Transverse colon (tissue), 4 donors: ENCODE data around the gene PKD2L2. TPM values are rescaled to one million over a fixed set of nuclear protein-coding genes. Genes with fewer than 3 reads are reported as not detected.

ENCODE experiments used
- DNase-seq: peaks from one replicate; pipeline ENCODE4 v3.0.0-alpha.2; 2019
- H3K27ac ChIP-seq, 4 donors: fragments of 200-600 bp; sonication (generic); 2 replicates each; pipeline ENCODE4 v1.5.1; 2016 to 2018; ENCODE audit warnings: inconsistent platforms in 4 of 4
- H3K27me3 ChIP-seq: fragments of 200-600 bp; sonication (generic); 2 replicates; pipeline ENCODE4 v1.5.1; 2017; ENCODE audit warnings: inconsistent platforms
- H3K36me3 ChIP-seq, 4 donors: fragments of 200-600 bp; sonication (generic); 2 replicates each; pipeline ENCODE4 v1.5.1; 2017 to 2019; ENCODE audit warnings: inconsistent platforms in 4 of 4
- H3K4me1 ChIP-seq, 4 donors: fragments of 200-600 bp; sonication (generic); 2 replicates each; pipeline ENCODE4 v1.5.1; 2017 to 2020; ENCODE audit warnings: inconsistent platforms in 4 of 4
- H3K4me3 ChIP-seq, 4 donors: fragments of 200-600 bp; sonication (generic); 1 replicate in 1 of 4; 2 replicates in 3 of 4; pipeline versions ENCODE4 v1.5.1 to v1.6.1; 2017 to 2019; ENCODE audit warnings: inconsistent platforms in 4 of 4
- H3K9me3 ChIP-seq, 2 donors: fragments of 200-600 bp; sonication (generic); 2 replicates each; pipeline ENCODE4 v1.5.1; 2017 to 2019; ENCODE audit warnings: inconsistent platforms in 2 of 2
- EP300 ChIP-seq: sonication (generic); formaldehyde crosslinking; IDR thresholded peaks from one replicate; pipeline ENCODE4 v1.6.1; 2017; ENCODE audit warnings: antibody characterized with exemption, low read depth
- POLR2A ChIP-seq: fragments of 450-650 bp; IDR thresholded peaks from one replicate; pipeline ENCODE4 v1.6.1; 2016; ENCODE audit warnings: antibody characterized with exemption, mild to moderate bottlenecking, moderate library complexity
- POLR2AphosphoS5 ChIP-seq, 3 donors: sonication (generic); formaldehyde crosslinking; IDR thresholded peaks; one replicate each; pipeline ENCODE4 v1.6.1; 2016; ENCODE audit warnings: antibody characterized with exemption in 3 of 3
- WGBS, 2 donors: methylation state at CpG; one replicate each; pipeline ENCODE4 v1.1.5; 2018; ENCODE audit warnings: low coverage in 1 of 2; 5-methylcytosine and 5-hydroxymethylcytosine counted together
- in situ Hi-C, 4 donors: fragments of 200-750 bp; cut with MboI; loops; one replicate each; pipeline versions ENCODE4 v1.15.0 to v1.15.1; 2017; ENCODE audit warnings: low sequenced_read_pairs in 3 of 4, low pct_ligation_motif_present in 1 of 4, low pct_unique_long_range_greater_than_20kb in 1 of 4
- intact Hi-C: fragments of 100-400 bp; cut with DNase I; formaldehyde crosslinking; loops from one replicate; pipeline ENCODE4 v1.15.1; 2023; ENCODE audit warnings: low total_unique reads
- total RNA-seq, 4 donors: library from RNA; depleted of rRNA; stranded (reverse); fragments of >200 nt; gene quantifications; one replicate each; pipeline ENCODE4 v1.1.0, GENCODE V29; 2016
- TF ChIP-seq, protein P1 (sequence below), 5 experiments: fragments of 200-600 bp in 3 of 5; fragments of 450-650 bp in 2 of 5; sonication (generic) in 3 of 5; IDR thresholded peaks; 1 replicate in 2 of 5; 2 replicates in 3 of 5; pipeline ENCODE4 v1.5.1; 2016 to 2017; ENCODE audit warnings: antibody characterized with exemption in 5 of 5, inconsistent platforms in 3 of 5, mild to moderate bottlenecking in 2 of 5, moderate library complexity in 1 of 5

The PKD2L2 gene
- total RNA-seq, 4 donors from 2014 or later: not detected

DNA sequence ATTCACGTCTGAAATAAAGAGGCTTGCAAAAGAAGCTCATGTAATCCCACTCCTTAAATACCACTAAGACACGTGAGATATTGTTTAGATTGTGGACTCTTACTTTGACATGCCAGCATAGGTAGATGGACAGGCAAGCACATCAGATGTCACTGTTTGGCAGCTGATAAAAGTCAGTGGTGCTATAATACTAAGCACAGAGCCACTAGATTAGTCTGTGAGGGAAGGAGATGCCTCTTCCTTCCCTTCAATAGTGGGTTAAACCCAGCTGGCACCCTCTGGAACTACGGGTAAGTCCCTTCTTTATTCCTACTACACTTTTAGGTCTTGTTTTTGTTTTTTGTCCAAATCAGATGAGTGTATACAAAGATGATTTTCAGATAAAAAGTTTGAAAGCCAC lies 21.6 kb upstream of the PKD2L2 start, which contains the start of gene MYOT:
TSS of gene MYOT (plus strand) at position 197 of the 400 bp plus-strand sequence. CDS start 2,792 bp downstream, outside the sequence.
- in situ Hi-C loops (no loop called here), intact Hi-C loops (no loop called here)
- no peak within 1 kb of the TSS for H3K4me3 ChIP-seq
- 47 to 65% methylated on average over 3 of the region's 3 CpGs for WGBS, 2 donors
- H3K27ac ChIP-seq: no peak within 1 kb of the TSS
- H3K9me3 ChIP-seq: no peaks in the 10 kb centered on the region
- no peak for TF ChIP-seq POLR2A
- no peak for TF ChIP-seq EP300
- TF ChIP-seq POLR2AphosphoS5 (IDR thresholded peaks at IDR 0.05): no peak
- TF ChIP-seq, protein P1, sequence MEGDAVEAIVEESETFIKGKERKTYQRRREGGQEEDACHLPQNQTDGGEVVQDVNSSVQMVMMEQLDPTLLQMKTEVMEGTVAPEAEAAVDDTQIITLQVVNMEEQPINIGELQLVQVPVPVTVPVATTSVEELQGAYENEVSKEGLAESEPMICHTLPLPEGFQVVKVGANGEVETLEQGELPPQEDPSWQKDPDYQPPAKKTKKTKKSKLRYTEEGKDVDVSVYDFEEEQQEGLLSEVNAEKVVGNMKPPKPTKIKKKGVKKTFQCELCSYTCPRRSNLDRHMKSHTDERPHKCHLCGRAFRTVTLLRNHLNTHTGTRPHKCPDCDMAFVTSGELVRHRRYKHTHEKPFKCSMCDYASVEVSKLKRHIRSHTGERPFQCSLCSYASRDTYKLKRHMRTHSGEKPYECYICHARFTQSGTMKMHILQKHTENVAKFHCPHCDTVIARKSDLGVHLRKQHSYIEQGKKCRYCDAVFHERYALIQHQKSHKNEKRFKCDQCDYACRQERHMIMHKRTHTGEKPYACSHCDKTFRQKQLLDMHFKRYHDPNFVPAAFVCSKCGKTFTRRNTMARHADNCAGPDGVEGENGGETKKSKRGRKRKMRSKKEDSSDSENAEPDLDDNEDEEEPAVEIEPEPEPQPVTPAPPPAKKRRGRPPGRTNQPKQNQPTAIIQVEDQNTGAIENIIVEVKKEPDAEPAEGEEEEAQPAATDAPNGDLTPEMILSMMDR (IDR thresholded peaks at IDR 0.05): no peak
- no peaks in the 10 kb centered on the region for H3K4me1 ChIP-seq
- H3K27me3 ChIP-seq: no peaks in the 10 kb centered on the region
- DNase-seq: no peak
- H3K36me3 ChIP-seq: no peaks in the 10 kb centered on the region

DNA sequence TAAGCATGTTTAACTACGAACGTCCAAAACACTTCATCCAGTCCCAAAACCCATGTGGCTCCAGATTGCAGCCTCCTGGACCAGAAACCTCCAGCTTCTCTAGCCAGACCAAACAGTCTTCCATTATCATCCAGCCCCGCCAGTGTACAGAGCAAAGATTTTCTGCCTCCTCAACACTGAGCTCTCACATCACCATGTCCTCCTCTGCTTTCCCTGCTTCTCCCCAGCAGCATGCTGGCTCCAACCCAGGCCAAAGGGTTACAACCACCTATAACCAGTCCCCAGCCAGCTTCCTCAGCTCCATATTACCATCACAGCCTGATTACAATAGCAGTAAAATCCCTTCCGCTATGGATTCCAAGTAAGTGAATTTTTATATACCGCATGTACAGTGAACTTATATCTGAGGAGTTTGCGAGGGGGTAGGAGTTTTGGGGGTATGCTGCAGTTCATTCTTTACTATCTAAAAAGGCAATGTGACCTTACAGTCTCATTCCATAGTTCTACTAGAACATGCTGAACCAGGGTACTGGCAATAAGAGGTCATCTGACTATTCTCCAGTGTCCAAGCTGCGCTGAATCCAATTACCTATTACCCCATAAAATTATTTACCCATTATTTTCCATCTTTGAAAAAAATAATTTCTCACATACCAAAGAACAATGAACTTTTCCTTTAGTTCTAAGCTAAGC lies 18.5 kb upstream of the PKD2L2 start:
- intact Hi-C loops: no loop called here
- TF ChIP-seq, protein P1 (IDR thresholded peaks at IDR 0.05): no peak
- no peak for TF ChIP-seq POLR2A
- TF ChIP-seq EP300: no peak
- no peak for TF ChIP-seq POLR2AphosphoS5 (IDR thresholded peaks at IDR 0.05)
- no peak overlapping the region for H3K4me3 ChIP-seq
- H3K27me3 ChIP-seq: no peaks in the 10 kb centered on the region
- no peak for DNase-seq
- no peaks in the 10 kb centered on the region for H3K36me3 ChIP-seq
- no peaks in the 10 kb centered on the region for H3K9me3 ChIP-seq
- H3K4me1 ChIP-seq: no peaks in the 10 kb centered on the region
- no peak overlapping the region for H3K27ac ChIP-seq
- WGBS, 2 donors: 87 to 97% methylated on average over 3 to 7 of the region's 7 CpGs
- in situ Hi-C loops: no loop called here

DNA sequence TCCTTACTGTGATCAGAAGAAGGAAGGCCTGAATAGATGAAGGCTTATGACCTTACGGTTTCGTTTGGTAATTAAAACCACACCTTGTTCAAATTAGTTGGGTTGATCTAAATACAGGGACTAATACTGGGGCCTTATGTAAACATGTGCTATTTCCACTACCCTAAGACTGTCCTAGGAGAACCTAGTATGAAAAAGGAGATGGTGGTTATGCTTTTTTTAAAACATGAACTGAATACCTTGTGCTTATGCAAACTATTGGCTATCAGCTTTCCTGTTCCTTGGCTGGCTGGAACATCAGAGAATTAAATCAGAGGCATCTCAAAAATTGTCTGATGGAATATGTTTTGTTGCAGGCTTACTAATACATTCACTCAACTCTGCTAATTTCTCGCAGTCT lies 17.7 kb upstream of the PKD2L2 start:
- H3K36me3 ChIP-seq: no peaks in the 10 kb centered on the region
- DNase-seq: no peak
- H3K27ac ChIP-seq: no peak overlapping the region
- H3K27me3 ChIP-seq: no peaks in the 10 kb centered on the region
- H3K9me3 ChIP-seq: no peaks in the 10 kb centered on the region
- intact Hi-C loops: no loop called here
- TF ChIP-seq POLR2AphosphoS5 (IDR thresholded peaks at IDR 0.05) (no peak), POLR2A (no peak), EP300 (no peak)
- TF ChIP-seq, protein P1 (IDR thresholded peaks at IDR 0.05): no peak
- H3K4me1 ChIP-seq: no peaks in the 10 kb centered on the region
- in situ Hi-C loops: no loop called here
- WGBS, 2 donors: 83 to 87% methylated on average over 3 of the region's 3 CpGs
- H3K4me3 ChIP-seq: no peak overlapping the region

DNA sequence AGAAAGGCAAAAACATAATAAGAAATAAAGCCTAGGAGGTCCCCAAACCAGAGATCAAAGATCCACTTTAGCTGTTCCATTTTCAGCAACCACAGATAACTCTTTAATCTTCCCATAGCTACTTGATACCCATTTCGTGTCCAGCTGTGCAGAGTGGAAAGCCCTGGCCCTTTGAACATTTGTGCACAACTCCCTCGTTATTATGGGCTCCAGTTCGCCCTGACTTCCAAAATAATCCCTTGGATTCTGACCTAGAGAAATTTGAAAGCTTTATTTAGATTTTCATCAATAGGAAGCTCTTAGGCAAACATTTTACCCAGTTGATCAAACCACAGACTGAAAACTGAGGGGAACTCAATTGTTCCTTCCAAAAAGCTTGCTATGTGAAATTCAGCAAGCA lies 16.8 kb upstream of the PKD2L2 start:
- Histone ChIP-seq H3K4me1 (no peaks in the 10 kb centered on the region), H3K36me3 (no peaks in the 10 kb centered on the region), H3K27me3 (no peaks in the 10 kb centered on the region), H3K4me3 (no peak overlapping the region), H3K9me3 (no peaks in the 10 kb centered on the region), H3K27ac (no peak overlapping the region)
- intact Hi-C loops: no loop called here
- DNase-seq: no peak
- WGBS, 2 donors: 65 to 86% methylated on average over 3 of the region's 3 CpGs
- TF ChIP-seq POLR2AphosphoS5 (IDR thresholded peaks at IDR 0.05) (no peak), POLR2A (no peak), EP300 (no peak)
- TF ChIP-seq, protein P1 (IDR thresholded peaks at IDR 0.05): no peak
- in situ Hi-C loops: no loop called here
